HG03064 (cell line): ENCODE data around the gene STRC.
"Not testable (repeated sequence)": the region's sequence is repeated elsewhere in the genome, so short reads cannot be mapped to it uniquely, and the experiment has no call there.

Source experiments
- ATAC-seq: cut with Tn5 transposase; IDR thresholded peaks from one replicate; pipeline ENCODE4 v1.9.1; 2021; ENCODE audit warnings: low read depth; ENCODE audit not compliant: unreplicated experiment

STRC gene

DNA sequence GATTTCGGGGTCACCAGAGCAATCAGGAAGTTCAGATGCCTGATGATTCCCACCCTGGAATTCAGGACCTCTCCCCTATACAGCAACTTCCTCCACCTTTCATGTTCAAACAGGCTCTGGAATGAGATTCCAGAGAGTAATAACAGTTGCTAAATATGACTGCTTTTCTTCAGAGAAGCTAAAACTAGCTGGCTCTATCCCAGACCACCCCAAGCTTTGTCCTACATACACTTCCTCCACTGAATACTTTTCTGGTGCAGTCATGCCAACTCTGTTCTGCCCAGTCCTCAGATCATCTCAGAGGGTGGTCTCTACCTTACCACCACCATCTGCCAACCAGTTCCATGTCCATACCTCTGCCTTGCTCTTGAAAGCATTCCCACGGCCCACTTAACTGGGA lies 52.0 kb downstream of the STRC start:
- ATAC-seq, result not testable (repeated sequence)

DNA sequence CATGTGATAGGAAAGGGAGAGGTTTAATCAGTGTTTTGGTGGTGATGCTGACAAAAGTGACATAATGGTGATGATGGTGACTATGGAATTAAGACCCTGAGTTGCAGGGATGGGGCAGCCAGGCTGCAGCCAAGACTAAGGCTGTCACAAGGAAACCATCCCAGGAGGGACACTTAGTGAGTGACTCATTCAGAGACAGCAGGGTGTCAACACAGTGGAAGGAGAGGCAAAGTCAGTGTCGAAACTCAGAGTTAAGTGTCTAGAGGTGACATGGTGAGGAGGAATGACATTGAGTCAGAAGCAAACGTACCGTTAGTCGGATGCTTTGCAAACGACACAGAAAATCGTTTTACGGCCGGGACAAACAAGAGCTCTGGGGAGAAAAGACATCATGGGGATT lies 54.8 kb downstream of the STRC start:
- not testable (repeated sequence) for ATAC-seq

DNA sequence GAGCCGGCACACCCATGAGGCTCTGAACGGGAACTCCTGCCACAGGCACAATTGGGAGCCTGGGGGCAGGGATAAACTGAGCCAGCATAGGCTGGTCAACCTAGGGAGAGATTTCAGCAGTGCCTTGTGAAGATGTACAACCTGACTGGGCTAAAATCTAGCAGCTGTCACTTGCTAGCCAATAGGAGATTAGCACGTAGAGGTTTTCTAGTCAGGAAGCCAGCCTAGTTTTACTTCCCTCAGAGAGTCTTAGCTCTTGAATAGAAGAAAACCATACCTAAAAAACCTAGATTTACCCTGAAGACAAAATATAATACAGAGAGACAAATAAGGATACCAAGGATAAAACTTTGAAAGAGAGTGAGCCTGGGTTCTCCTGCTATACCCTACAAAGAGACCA lies 55.8 kb downstream of the STRC start:
- not testable (repeated sequence) for ATAC-seq

DNA sequence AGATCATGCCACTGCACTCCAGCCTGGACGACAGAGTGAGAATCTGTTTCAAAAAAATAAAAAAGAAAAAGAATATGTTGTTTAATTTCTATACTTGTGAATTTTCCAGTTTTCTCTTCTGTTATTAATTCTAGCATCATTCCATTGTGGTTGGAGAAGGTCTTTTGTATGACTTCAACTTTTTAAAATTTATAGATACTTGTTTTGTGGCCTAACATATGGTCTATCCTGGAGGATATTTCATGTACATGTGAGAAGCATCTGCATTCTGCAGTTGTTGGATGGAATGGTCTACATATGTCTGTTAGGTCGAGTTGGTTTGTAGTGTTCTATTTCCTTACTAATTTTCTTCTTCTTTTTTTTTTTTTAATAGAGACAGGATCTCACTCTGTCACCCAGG lies 65.6 kb downstream of the STRC start:
- no peak for ATAC-seq

DNA sequence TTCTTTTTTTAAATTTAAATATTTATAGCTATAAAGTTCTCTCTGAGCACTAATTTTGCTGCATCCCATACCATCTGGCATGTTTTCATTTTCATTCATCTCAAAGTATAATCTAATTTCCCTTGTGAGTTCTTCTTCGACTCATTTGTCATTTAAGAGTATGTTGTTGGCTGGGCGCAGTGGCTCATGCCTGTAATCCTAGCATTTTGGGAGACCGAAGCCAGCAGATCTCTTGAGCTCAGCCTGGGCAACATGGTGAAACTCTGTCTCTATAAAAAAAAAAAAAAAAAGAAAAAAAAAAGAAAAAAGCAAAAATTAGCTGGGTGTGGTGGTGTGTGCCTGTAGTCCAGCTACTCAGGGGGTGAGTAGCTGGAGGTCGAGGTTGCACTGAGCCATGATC lies 66.3 kb downstream of the STRC start:
- no peak for ATAC-seq

DNA sequence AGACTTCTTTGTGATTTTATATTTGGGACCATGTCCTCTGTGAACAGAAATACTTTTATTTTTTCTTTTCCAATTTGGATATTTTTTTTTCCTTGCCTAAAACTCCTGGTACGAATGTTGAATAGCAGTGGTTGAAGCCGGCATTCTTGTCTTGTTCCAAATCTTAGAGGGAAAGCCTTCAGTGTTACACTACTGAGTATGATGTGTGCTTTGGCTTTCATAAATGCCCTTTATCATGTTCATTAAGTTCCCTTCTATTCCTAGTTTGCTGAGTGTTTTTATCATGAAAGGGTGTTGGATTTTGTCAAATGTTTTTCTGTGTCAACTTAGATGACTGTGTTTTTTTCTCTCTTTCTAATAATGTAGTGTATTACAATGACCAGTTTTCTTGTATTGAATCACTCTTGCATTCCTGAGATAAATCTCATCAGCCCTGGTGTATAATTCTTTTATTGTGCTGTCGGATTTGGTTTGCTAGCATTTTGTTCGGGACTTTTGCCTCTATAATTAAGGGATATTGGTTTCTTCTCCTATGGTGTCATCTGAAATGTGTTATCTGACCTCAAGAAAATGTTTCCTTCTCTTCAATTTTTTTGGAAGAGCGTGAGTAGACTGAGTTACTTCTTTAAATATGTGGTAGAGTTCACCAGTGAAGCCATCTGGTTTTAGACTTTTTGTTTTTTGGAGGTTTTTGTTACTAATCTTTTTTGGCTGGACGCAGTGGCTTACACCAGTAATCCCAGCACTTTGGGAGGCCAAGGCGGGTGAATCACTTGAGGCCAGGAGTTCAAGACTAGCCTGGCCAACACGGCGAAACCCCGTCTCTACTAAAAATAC lies 67.9 kb downstream of the STRC start:
- ATAC-seq, result no peak
